HG02973 (cell line): ENCODE measurements around the gene HNRNPH1.

Experiments
- ATAC-seq: cut with Tn5 transposase; IDR thresholded peaks from one replicate; pipeline ENCODE4 v1.9.1; 2021; ENCODE audit warnings: moderate library complexity; ENCODE audit not compliant: unreplicated experiment

HNRNPH1 gene

GRCh38 chr5:179606071-179606909, 17.2 kb downstream of the HNRNPH1 start:
- ATAC-seq: no peak

DNA sequence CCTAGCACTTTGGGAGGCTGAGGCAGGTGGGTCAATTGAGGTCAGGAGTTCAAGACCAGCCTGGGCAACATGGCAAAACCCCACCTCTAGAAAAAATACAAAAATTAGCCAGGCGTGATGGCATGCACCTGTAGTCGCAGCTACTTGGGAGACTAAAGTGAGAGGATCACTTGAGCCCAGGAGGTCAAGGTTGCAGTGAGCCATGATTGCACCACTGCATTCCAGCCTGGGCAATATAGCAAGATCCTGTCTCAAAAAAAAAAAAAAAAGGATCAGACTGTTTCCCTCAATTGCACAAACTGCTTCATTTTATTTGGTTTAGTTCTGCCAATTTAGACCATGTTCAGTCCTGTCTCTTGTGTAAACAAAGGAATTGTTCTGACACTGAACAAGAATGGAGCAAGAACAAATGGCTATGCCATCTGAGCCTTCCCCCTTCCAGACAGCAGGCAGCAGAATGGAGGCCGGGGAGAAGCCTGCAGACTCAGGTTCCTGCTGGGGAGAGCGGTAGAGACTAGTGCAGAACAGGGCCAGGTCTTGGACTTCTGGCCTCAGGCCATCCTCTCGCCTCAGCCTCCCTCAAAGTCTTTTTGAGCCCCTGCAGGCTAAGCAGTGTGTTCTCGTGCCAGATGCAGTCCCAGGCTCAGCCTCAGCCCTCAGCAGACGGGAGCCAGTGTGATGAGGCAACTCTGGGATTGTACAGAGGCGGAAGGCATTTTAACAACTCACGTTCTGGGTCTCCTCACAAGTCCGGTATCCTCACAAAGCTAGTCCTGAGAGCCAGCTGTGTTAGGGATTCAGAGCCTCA, 18.2 kb downstream of the HNRNPH1 start:
- ATAC-seq: no peak

DNA sequence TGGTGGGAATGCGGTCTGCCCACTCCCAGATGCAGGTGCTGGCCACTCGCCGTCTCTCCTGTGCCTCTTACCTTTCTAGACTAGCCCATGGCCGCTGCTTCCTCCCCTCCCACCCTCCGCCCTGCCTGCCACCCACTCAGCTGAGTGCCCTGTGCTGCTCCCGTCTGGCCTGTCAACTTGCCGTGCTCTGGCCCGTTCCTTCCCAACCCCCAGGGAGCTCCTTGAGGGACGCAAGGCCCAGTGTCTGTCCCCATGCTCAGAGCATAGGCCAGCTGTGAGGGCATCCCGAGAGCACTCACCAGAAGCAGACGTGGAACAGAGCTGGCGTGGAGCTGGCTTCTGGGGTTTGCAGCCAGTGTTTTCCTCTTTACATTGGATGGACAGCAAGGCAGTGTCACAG, 20.2 kb downstream of the HNRNPH1 start:
- no peak for ATAC-seq

GRCh38 chr5:179601871-179602625, 21.4 kb downstream of the HNRNPH1 start:
- no peak for ATAC-seq

GRCh38 chr5:179599973-179600372, 23.5 kb downstream of the HNRNPH1 start:
- no peak for ATAC-seq

- no peak for ATAC-seq
These were observed 23.9 kb downstream of the HNRNPH1 start for GRCh38 chr5:179599566-179599965.

DNA sequence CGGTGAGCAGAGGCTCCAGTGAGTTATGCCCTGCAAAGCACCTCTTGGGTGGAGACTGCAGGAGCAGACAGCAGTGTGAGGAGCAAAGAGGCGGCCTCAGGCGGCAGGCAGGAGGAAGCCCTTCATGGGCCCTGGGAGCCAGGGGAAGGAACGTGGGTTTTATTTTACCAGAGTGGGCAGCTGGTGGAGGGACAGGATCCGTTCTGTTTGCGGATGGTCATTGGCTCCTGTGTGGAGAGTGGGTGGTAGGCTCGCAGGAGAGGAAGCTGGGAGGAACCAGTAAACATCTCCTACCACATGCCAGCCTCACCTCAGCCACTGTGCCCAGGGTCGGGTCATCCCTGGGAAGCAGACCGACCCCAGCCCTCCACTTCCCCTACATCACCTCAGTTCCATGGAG, 24.4 kb downstream of the HNRNPH1 start:
- ATAC-seq: no peak

GRCh38 chr5:179596421-179596820, 27.1 kb downstream of the HNRNPH1 start:
- no peak for ATAC-seq

DNA sequence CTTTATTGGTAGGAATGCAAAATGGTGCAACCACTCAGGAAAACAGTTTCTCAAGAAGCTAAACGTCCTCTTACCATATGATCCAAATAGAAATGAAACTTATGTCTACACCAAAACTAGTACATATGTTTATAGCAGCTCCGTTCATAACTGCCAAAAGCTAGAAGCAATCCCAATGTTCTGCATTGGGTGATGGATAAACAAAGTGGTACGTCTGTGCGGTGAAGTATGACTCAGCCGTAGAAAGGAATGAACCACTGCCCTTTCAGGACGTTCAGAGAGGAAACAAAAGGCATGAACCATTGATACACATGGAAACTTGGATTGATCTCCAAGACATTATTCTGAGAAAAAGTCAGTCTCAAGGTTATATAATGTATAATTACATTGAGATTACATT, 27.6 kb downstream of the HNRNPH1 start:
- no peak for ATAC-seq

DNA sequence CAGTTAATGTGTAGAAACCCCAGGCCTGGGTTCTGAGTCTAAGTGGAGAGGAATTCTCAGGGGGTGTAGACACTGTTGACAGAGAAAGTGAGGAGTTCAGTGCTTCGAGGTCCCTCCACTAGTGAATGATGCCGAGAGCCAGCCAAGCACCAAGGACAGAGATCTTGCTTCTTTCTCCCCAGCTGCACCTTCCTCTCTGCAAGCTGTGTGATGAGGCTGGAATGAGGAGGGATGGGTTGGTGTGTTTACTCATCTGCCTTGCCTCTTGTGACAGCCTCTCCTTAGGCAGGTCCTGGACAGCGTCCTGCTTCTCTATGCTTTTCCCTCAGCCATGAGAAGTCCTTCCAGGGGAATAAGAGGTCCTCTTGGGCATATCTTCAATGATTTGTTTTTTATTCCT, 35.3 kb downstream of the HNRNPH1 start:
- no peak for ATAC-seq

- no peak for ATAC-seq
These were observed 37.5 kb downstream of the HNRNPH1 start for GRCh38 chr5:179585941-179586401.

DNA sequence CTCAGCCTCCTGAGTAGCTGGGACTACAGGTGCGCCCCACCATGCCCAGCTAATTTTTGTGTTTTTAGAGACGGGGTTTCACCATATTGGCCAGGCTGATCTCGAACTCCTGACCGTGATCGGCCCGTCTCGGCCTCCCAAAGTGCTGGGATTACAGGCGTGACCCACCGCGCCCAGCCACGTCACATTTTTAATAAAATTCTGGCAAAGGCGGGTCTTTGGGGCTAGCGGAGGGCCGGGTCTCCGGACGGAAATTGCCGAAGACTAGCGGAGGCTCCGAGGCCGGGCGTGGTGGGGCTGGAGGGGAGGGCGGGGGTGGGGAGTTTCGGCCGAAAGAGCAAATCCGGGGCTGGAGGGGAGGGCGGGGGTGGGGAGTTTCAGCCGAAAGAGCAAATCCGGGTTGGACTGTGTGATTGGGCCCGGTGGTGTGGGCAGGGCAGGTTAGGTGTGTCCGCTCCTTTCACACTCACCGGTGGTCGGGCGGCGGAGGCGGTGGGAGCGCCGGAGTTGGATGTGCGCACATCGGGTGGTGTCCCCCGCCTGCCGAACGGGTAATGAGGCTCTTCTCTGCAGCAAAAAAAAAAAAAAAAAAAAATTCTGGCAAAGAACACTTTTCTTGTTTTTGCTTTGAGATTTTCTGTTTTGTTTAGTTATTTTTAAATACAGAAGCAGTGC, 46.0 kb downstream of the HNRNPH1 start:
- no peak for ATAC-seq

GRCh38 chr5:179572386-179572785, 51.1 kb downstream of the HNRNPH1 start:
- ATAC-seq: no peak

DNA sequence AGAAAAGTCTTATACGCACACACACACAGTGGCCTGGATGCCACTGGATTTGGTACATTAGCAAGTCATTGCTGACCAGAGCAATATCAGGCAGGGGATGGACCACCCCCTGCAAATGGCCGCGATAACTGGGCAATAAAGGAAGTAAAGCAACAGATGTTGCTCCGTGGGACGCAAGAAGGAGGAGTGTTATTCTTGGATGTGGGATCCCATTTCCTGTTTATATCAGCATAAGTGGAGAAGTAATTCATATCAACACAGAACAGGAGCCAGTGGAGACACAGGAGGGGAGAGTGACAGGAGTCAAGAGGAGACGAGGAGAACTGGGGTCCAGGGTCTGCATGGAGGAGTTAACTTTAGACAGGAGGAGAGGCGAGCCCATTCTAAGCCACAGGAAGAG, 54.8 kb downstream of the HNRNPH1 start:
- no peak for ATAC-seq

DNA sequence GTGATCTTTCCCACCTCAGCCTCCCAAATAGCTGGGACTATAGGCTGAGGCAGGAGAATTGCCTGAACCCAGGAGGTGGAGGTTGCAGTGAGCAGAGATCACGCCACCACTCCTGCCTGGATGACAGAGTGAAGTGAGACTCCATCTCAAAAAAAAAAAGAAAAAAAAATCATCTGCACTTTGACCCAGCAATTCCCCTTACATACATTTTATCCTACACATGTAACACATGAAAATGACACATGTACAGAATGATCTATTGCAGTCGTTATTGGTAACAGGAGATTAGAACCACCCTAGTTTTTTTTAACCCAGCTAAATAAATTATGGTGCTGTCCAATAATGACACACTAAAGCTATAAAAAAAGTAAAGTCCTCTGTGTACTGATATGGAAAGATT, 58.9 kb downstream of the HNRNPH1 start:
- ATAC-seq: no peak
